Right lobe of liver (tissue), 6 donors: ENCODE data around the gene MAFB. TPM values are rescaled to one million over a fixed set of nuclear protein-coding genes. Genes with fewer than 3 reads are reported as not detected.

Experiments
- ATAC-seq, 4 donors: fragments of 200-7000 bp; cut with Tn5 transposase; one replicate each; pipeline ENCODE4 v1.9.1; 2020; ENCODE audit warnings: mild to moderate bottlenecking in 4 of 4, moderate library complexity in 4 of 4
- DNase-seq, 3 donors: peaks; one replicate each; pipeline ENCODE4 v3.0.0-alpha.2; 2020
- H3K27ac ChIP-seq, 3 donors: fragments of 200-600 bp; one replicate each; pipeline ENCODE4 v1.8.0; 2022
- H3K27me3 ChIP-seq, 2 donors: fragments of 200-600 bp; one replicate each; pipeline ENCODE4 v1.8.0; 2022
- H3K36me3 ChIP-seq, 4 donors: fragments of 200-600 bp; sonication (generic) in 1 of 4; one replicate each; pipeline versions ENCODE4 v1.5.1 to v1.8.0; 2017 to 2022; ENCODE audit warnings: control low read depth in 1 of 4
- H3K4me1 ChIP-seq, 4 donors: fragments of 200-600 bp; sonication (generic) in 1 of 4; one replicate each; pipeline versions ENCODE4 v1.5.1 to v1.8.0; 2017 to 2022; ENCODE audit warnings: control low read depth in 1 of 4
- H3K4me3 ChIP-seq, 3 donors: fragments of 200-600 bp; one replicate each; pipeline ENCODE4 v1.8.0; 2022
- H3K9me3 ChIP-seq, 4 donors: fragments of 200-600 bp; sonication (generic) in 1 of 4; one replicate each; pipeline versions ENCODE4 v1.5.1 to v1.8.0; 2017 to 2022; ENCODE audit warnings: control low read depth in 1 of 4
- CTCF ChIP-seq, 4 donors: fragments of 200-600 bp in 3 of 4; fragments of 450-650 bp in 1 of 4; IDR thresholded peaks; one replicate each; pipeline versions ENCODE4 v1.5.1 to v1.8.0; 2016 to 2022; ENCODE audit warnings: antibody characterized with exemption in 4 of 4, mild to moderate bottlenecking in 2 of 4
- POLR2A ChIP-seq: fragments of 450-650 bp; IDR thresholded peaks from one replicate; pipeline ENCODE4 v1.6.1; 2017; ENCODE audit warnings: antibody characterized with exemption, mild to moderate bottlenecking
- WGBS: methylation state at CpG from one replicate; pipeline ENCODE4 v1.1.6; 2018; ENCODE audit warnings: low coverage, low lambda C conversion rate; ENCODE audit not compliant: insufficient coverage; ENCODE audit errors: missing lambda C conversion rate; 5-methylcytosine and 5-hydroxymethylcytosine counted together
- intact Hi-C, 2 donors: fragments of 100-400 bp; cut with DNase I; formaldehyde crosslinking; loops; one replicate each; pipeline versions ENCODE4 v1.11.2 to v1.14.1; 2022
- total RNA-seq, 6 experiments: library from RNA; depleted of rRNA in 2 of 6; stranded (reverse); fragments of >200 nt in 2 of 6; fragmentation: NEBNext Ultra II Directional in 3 of 6; extraction: Animal tissue kit (Norgen Biotek cat#: 25700) in 3 of 6; gene quantifications; one replicate each; pipeline versions ENCODE4 v1.1.0 to v1.2.4, GENCODE V29; 2016 to 2023
- donor health status: DM: no; HTN: yes; CAD: no.
- donor health status: DM: no; HTN: no; CAD: no.
- donor health status: DM: no; HTN: no; CAD: no.
- donor health status: DM: no; HTN: yes; CAD: no.
- donor health status: DM: no; HTN: yes; CAD: no.

Gene MAFB
- total RNA-seq, 6 experiments from 2014 or later = 16.6 to 32.3 (median 22.5) TPM

GRCh38 chr20:40718982-40719729 is 30.1 kb upstream of the MAFB start:
- ATAC-seq (peak in 1 of 4 donors; percentile 59), DNase-seq (no peak)
- intact Hi-C loops = no loop called here
- TF ChIP-seq CTCF (IDR thresholded peaks at IDR 0.05) (no peak), POLR2A (no peak)
- Histone ChIP-seq H3K4me1 (no peaks in the 10 kb centered on the region), H3K36me3 (no peaks in the 10 kb centered on the region), H3K9me3 (no peaks in the 10 kb centered on the region), H3K4me3 (no peak overlapping the region), H3K27me3 (no peaks in the 10 kb centered on the region), H3K27ac (no peak overlapping the region)
- whole genome bisulfite sequencing = 84% methylated on average over 8 of the region's 8 CpGs

GRCh38 chr20:40718214-40718977 is 29.4 kb upstream of the MAFB start:
- intact Hi-C loops = no loop called here
- Histone ChIP-seq H3K4me1 (no peaks in the 10 kb centered on the region), H3K4me3 (no peak overlapping the region), H3K9me3 (no peaks in the 10 kb centered on the region), H3K27ac (no peak overlapping the region), H3K36me3 (no peaks in the 10 kb centered on the region), H3K27me3 (no peaks in the 10 kb centered on the region)
- no peak for ATAC-seq
- no peak for DNase-seq
- 64% methylated on average over 12 of the region's 12 CpGs for WGBS
- TF ChIP-seq CTCF (IDR thresholded peaks at IDR 0.05) (no peak), POLR2A (no peak)

GRCh38 chr20:40717343-40717865 is 28.4 kb upstream of the MAFB start:
- no peak overlapping the region for H3K4me3 ChIP-seq
- no peaks in the 10 kb centered on the region for H3K9me3 ChIP-seq
- intact Hi-C loops = no loop called here
- no peaks in the 10 kb centered on the region for H3K36me3 ChIP-seq
- DNase-seq = no peak
- ATAC-seq = no peak
- WGBS = 69% methylated on average over 4 of the region's 13 CpGs
- H3K27me3 ChIP-seq = no peaks in the 10 kb centered on the region
- no peaks in the 10 kb centered on the region for H3K4me1 ChIP-seq
- TF ChIP-seq POLR2A (no peak), CTCF (IDR thresholded peaks at IDR 0.05) (no peak)
- H3K27ac ChIP-seq = no peak overlapping the region

- H3K4me3 ChIP-seq = no peak overlapping the region
- H3K27me3 ChIP-seq = no peaks in the 10 kb centered on the region
- TF ChIP-seq POLR2A (no peak), CTCF (IDR thresholded peaks at IDR 0.05) (no peak)
- H3K27ac ChIP-seq = no peak overlapping the region
- H3K4me1 ChIP-seq = no peaks in the 10 kb centered on the region
- ATAC-seq (no peak), DNase-seq (no peak)
- no peaks in the 10 kb centered on the region for H3K36me3 ChIP-seq
- intact Hi-C loops = no loop called here
- H3K9me3 ChIP-seq = no peaks in the 10 kb centered on the region
- WGBS = 80% methylated on average over 1 of the region's 3 CpGs
Observed at GRCh38 chr20:40715491-40715890, 26.5 kb upstream of the MAFB start.
